Stimulated activated CD4-positive, alpha-beta T cell treated with anti-CD3 and anti-CD28 coated beads, Interleukin-15, amount 100 ng/mL, for 48 hours (primary cell): ENCODE data around the gene BAIAP2.
A peak's percentile ranks its signal among the peaks of the same experiment; 100 is the strongest.

Experiments used
- DNase-seq, 2 donors: peaks; one replicate each; pipeline ENCODE4 v3.0.0-alpha.2; 2020; ENCODE audit warnings: low read depth in 2 of 2

Gene BAIAP2

GRCh38 chr17:81110488-81111040 lies 75.6 kb downstream of the BAIAP2 start:
- no peak for DNase-seq

- DNase-seq = no peak
Observed at GRCh38 chr17:81111066-81111465, 76.1 kb downstream of the BAIAP2 start.

GRCh38 chr17:81112450-81112849 lies 77.5 kb downstream of the BAIAP2 start:
- DNase-seq = no peak

GRCh38 chr17:81113158-81113724 lies 78.3 kb downstream of the BAIAP2 start:
- DNase-seq = no peak

GRCh38 chr17:81114351-81115093 lies 79.6 kb downstream of the BAIAP2 start:
- DNase-seq = no peak

GRCh38 chr17:81115219-81115618 lies 80.3 kb downstream of the BAIAP2 start:
- no peak for DNase-seq

- no peak for DNase-seq
Observed at GRCh38 chr17:81115749-81116464, 81.0 kb downstream of the BAIAP2 start.

GRCh38 chr17:81116704-81117103 lies 81.8 kb downstream of the BAIAP2 start:
- no peak for DNase-seq

GRCh38 chr17:81117672-81118198 lies 82.8 kb downstream of the BAIAP2 start:
- DNase-seq = no peak

GRCh38 chr17:81118308-81119221 lies 83.6 kb downstream of the BAIAP2 start:
- no peak for DNase-seq

GRCh38 chr17:81119223-81120148 lies 84.5 kb downstream of the BAIAP2 start:
- DNase-seq = peak; percentile 87 to 88

- DNase-seq = no peak
Observed at GRCh38 chr17:81120149-81120484, 85.2 kb downstream of the BAIAP2 start.

GRCh38 chr17:81120695-81121621 lies 86.0 kb downstream of the BAIAP2 start:
- no peak for DNase-seq

GRCh38 chr17:81121841-81122733 lies 87.1 kb downstream of the BAIAP2 start:
- DNase-seq = no peak

GRCh38 chr17:81123052-81124048 lies 88.4 kb downstream of the BAIAP2 start:
- DNase-seq = no peak

- no peak for DNase-seq
Observed at GRCh38 chr17:81124377-81124776, 89.4 kb downstream of the BAIAP2 start.

- no peak for DNase-seq
Observed at GRCh38 chr17:81125573-81126081, 90.7 kb downstream of the BAIAP2 start.
